GM12878 (cell line): ENCODE results near the gene SPHK2. TPM values are rescaled to one million over a fixed set of nuclear protein-coding genes. Genes with fewer than 3 reads are reported as not detected.

Experiments
- ATAC-seq: fragments of 200-7000 bp; cut with Tn5 transposase; 3 replicates; pipeline ENCODE4 v1.9.1; 2020; ENCODE audit warnings: mild to moderate bottlenecking, moderate library complexity
- BruUV-seq: library from RNA; stranded (reverse); fragments of 400-500 nt; replicated peaks from 2 replicates; lab custom pipeline; 2021; lab: Mats Ljungman, UMichigan
- CTCF ChIA-PET: fragments of 300-600 bp; sonication (Branson Sonifier 250); formaldehyde crosslinking; extraction: SDS; loops from one replicate; lab custom pipeline; 2021; ENCODE audit warnings: inconsistent platforms; lab: Yijun Ruan, JAX
- POLR2A ChIA-PET: fragments of 350-600 bp; formaldehyde crosslinking; extraction: SDS; loops from one replicate; lab custom pipeline; 2021; ENCODE audit warnings: inconsistent platforms; lab: Charles Lee
- RAD21 ChIA-PET: fragments of 300-600 bp; sonication (Branson Sonifier 250); formaldehyde crosslinking; loops from one replicate; lab custom pipeline; 2023; ENCODE audit warnings: antibody characterized with exemption; ENCODE audit not compliant: unreplicated experiment; lab: Charles Lee
- SMC1A ChIA-PET: fragments of 300-600 bp; sonication (Branson Sonifier 250); formaldehyde crosslinking; loops from one replicate; lab custom pipeline; 2023; ENCODE audit not compliant: unreplicated experiment, uncharacterized antibody; lab: Charles Lee
- DNase-seq: peaks from one replicate; pipeline ENCODE4 v3.0.0-alpha.2; 2011; ENCODE audit warnings: low read depth, low spot score
- FAIRE-seq: peaks from 3 replicates; lab custom pipeline; 2011; peaks lifted over from hg19 to GRCh38; lab: Jason Lieb, UNC
- H2AFZ ChIP-seq: 2 replicates; pipeline ENCODE4 v1.6.0; 2011; ENCODE audit warnings: low read depth, low read length, control low read depth; ENCODE audit not compliant: control insufficient read depth
- H3K27ac ChIP-seq: 2 replicates; pipeline ENCODE4 v1.5.1; 2011; ENCODE audit warnings: control low read depth; ENCODE audit not compliant: control insufficient read depth, insufficient read depth
- H3K27me3 ChIP-seq, 2 experiments: replicated peaks in 1 of 2; 2 replicates each; pipeline versions ENCODE4 v1.6.0 to v1.6.1; 2011; ENCODE audit warnings: low read length in 1 of 2; ENCODE audit not compliant: control insufficient read depth in 2 of 2, insufficient read depth in 2 of 2
- H3K36me3 ChIP-seq, 2 experiments: 2 replicates each; pipeline ENCODE4 v1.5.1; 2011; ENCODE audit warnings: low read length in 1 of 2; ENCODE audit not compliant: control insufficient read depth in 2 of 2, insufficient read depth in 2 of 2
- H3K4me1 ChIP-seq: 2 replicates; pipeline ENCODE4 v1.6.1; 2011; ENCODE audit warnings: mild to moderate bottlenecking, low read length, moderate library complexity, mixed read lengths; ENCODE audit not compliant: control insufficient read depth, insufficient read depth
- H3K4me2 ChIP-seq: 2 replicates; pipeline ENCODE4 v1.6.0; 2011; ENCODE audit warnings: control low read depth; ENCODE audit not compliant: control insufficient read depth, insufficient read depth
- H3K4me3 ChIP-seq: fragments of 200-600 bp; sonication (generic); 2 replicates; pipeline ENCODE4 v1.5.1; 2016
- H3K79me2 ChIP-seq: 2 replicates; pipeline ENCODE4 v1.6.0; 2011; ENCODE audit warnings: low read length; ENCODE audit not compliant: control insufficient read depth, insufficient read depth
- H3K9ac ChIP-seq: 2 replicates; pipeline ENCODE4 v1.8.0; 2011; ENCODE audit warnings: low read length, control low read depth, mixed read lengths; ENCODE audit not compliant: control insufficient read depth, insufficient read depth
- H3K9me3 ChIP-seq: replicated peaks from 3 replicates; pipeline ENCODE4 v1.5.1; 2011; ENCODE audit warnings: mild to moderate bottlenecking, low read length; ENCODE audit not compliant: control insufficient read depth, insufficient read depth
- H4K20me1 ChIP-seq: 2 replicates; pipeline ENCODE4 v1.6.0; 2011; ENCODE audit not compliant: control insufficient read depth, insufficient read depth
- BHLHE40 ChIP-seq, 2 experiments: fragments of 450-650 bp in 1 of 2; IDR thresholded peaks; 2 replicates each; pipeline ENCODE4 v1.6.1; 2011 to 2017; ENCODE audit warnings: low read depth in 2 of 2, borderline replicate concordance in 1 of 2, improper control_type of control experiment in 1 of 2, low read length in 1 of 2, mild to moderate bottlenecking in 1 of 2
- BRCA1 ChIP-seq: IDR thresholded peaks from 2 replicates; pipeline ENCODE4 v1.6.1; 2011; ENCODE audit warnings: low read depth, low read length, improper control_type of control experiment
- CEBPZ ChIP-seq: fragments of 150-350 bp; IDR thresholded peaks from 2 replicates; pipeline ENCODE4 v1.6.1; 2016; ENCODE audit warnings: low read depth, low read length
- GATAD2B ChIP-seq: fragments of 450-650 bp; conservative IDR thresholded peaks from 2 replicates; pipeline ENCODE4 v1.6.1; 2017; ENCODE audit warnings: low read depth, mild to moderate bottlenecking, moderate library complexity
- KAT2A ChIP-seq: conservative IDR thresholded peaks from 2 replicates; pipeline ENCODE4 v1.6.1; 2011; ENCODE audit warnings: low read depth, low read length; ENCODE audit not compliant: control insufficient read depth
- MEF2B ChIP-seq: fragments of 450-650 bp; IDR thresholded peaks from 2 replicates; pipeline ENCODE4 v1.6.1; 2018; ENCODE audit warnings: mild to moderate bottlenecking, moderate library complexity; ENCODE audit not compliant: partially characterized antibody, poor library complexity, severe bottlenecking
- RAD51 ChIP-seq: fragments of 450-650 bp; IDR thresholded peaks from 2 replicates; pipeline ENCODE4 v1.6.1; 2016; ENCODE audit warnings: moderate library complexity, mild to moderate bottlenecking, inconsistent platforms
- SIN3A ChIP-seq: IDR thresholded peaks from 2 replicates; pipeline ENCODE4 v1.6.1; 2012; ENCODE audit warnings: low read depth, low read length, improper control_type of control experiment
- SUZ12 ChIP-seq: fragments of 200-600 bp; sonication (generic); IDR thresholded peaks from one replicate; pipeline ENCODE4 v1.6.1; 2018; ENCODE audit warnings: antibody characterized with exemption, mild to moderate bottlenecking; ENCODE audit not compliant: unreplicated experiment
- TARDBP ChIP-seq: IDR thresholded peaks from 2 replicates; pipeline ENCODE4 v1.6.1; 2016; ENCODE audit warnings: borderline replicate concordance
- TCF3 ChIP-seq: IDR thresholded peaks from 2 replicates; pipeline ENCODE4 v1.6.1; 2012; ENCODE audit warnings: low read depth, mild to moderate bottlenecking, low read length, borderline replicate concordance; ENCODE audit not compliant: insufficient read depth
- TCF7 ChIP-seq: IDR thresholded peaks from 2 replicates; pipeline ENCODE4 v1.6.1; 2014; ENCODE audit warnings: antibody characterized with exemption, borderline replicate concordance
- ZBTB33 ChIP-seq: fragments of 450-650 bp; IDR thresholded peaks from 2 replicates; pipeline ENCODE4 v1.6.1; 2017; ENCODE audit warnings: mild to moderate bottlenecking
- ZNF274 ChIP-seq: IDR thresholded peaks from one replicate; pipeline ENCODE4 v1.8.0; 2011; ENCODE audit not compliant: insufficient read length, insufficient read depth
- WGBS: methylation state at CpG from one replicate; pipeline ENCODE4 v1.1.6; 2016; ENCODE audit warnings: low lambda C conversion rate; ENCODE audit not compliant: insufficient replicate concordance, insufficient coverage; ENCODE audit errors: missing lambda C conversion rate; 5-methylcytosine and 5-hydroxymethylcytosine counted together
- in situ Hi-C: fragments of 300-500 bp; cut with MboI; formaldehyde crosslinking; loops from 9 replicates; pipeline ENCODE4 v1.14.3; 2018; ENCODE audit warnings: mixed read lengths
- intact Hi-C: fragments of 100-400 bp; cut with micrococcal nuclease; formaldehyde crosslinking; loops from one replicate; pipeline ENCODE4 v1.14.2; 2022; ENCODE audit not compliant: unreplicated experiment
- polyA plus RNA-seq, 11 experiments: library from polyadenylated mRNA; depleted of rRNA in 4 of 11; unstranded in 6 of 11; stranded (reverse) in 5 of 11; fragments of >200 nt; fragmentation: Nextera tagmentation in 4 of 11; fragmentation: Illumina TruSeq in 1 of 11; extraction: Ambion mirVana in 4 of 11; extraction: Trizol in 1 of 11; gene quantifications; 1 replicate in 1 of 11; 2 replicates in 10 of 11; pipeline versions ENCODE4 v1.2.1 to v1.2.3, GENCODE V29; 2011 to 2016; ENCODE audit warnings: inconsistent platforms in 2 of 11, missing spikeins in 2 of 11, low read depth in 1 of 11
- total RNA-seq, 4 experiments: library from RNA; depleted of rRNA in 3 of 4; stranded (reverse); fragments of >200 nt in 3 of 4; fragmentation: Illumina TruSeq in 1 of 4; extraction: Trizol in 1 of 4; gene quantifications; 2 replicates each; pipeline versions ENCODE4 v1.2.1 to v1.2.3, GENCODE V29; 2013 to 2021

SPHK2 gene
- total and polyA plus RNA-seq, 10 of the 15 experiments (the other 5 are each of a cell fraction or from before 2014, with no cell fraction given) = 0.37 to 40.5 (median 11.2) TPM

DNA sequence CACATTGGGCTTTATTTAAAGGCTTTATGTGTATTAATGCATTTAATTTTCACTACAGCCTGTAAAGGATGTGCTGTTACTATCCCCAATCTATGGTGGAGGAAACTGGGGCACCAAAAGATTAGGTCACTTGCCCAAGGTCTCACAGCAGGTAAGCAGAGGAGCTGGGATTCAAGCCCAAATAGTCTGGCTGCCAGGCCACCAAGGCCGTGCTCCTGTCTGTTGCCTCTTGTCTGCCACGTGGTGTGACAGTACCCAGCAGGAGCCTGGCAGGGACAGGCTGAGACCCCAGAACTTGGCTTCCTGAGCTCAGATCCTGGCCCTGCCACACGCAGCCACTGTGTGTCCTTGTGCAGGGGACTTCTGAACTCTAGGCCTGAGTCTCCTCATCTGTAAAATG, 49.0 kb downstream of the SPHK2 start (continued):
- TF ChIP-seq SUZ12 (no peak), TCF7 (no peak), KAT2A (no peak), BHLHE40 (IDR thresholded peaks at IDR 0.05; ENCODE audit: borderline replicate concordance in 1 of 2, low read depth in 2 of 2, low read length in 1 of 2) (no peak), MEF2B (no peak), TCF3 (no peak), TARDBP (no peak), BRCA1 (no peak), GATAD2B (no peak), CEBPZ (no peak)
- TF ChIP-seq, all 136 proteins: peak for 0

DNA sequence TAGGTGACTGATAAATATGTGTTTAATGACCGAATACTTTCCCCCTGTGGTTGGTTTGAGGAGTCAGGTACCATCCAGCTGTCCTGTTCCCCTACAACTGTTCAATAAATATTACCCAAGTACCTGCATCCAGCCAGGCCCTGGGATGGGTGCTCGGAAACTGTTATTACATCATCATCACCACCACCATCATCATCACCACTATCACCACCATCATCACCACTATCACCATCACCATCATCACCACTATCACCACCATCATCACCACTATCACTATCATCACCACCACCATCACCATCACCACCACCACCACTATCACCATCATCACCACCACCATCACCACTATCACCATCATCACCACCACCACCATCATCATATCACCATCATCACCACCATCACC, 49.5 kb downstream of the SPHK2 start:
- ATAC-seq = no peak
- TF ChIP-seq ZNF274 (no peak), RAD51 (no peak), ZBTB33 (no peak), SIN3A (no peak)
- TF ChIP-seq, all 136 proteins: peak for 0
- H3K36me3 ChIP-seq = no peaks in the 10 kb centered on the region
- no peaks in the 10 kb centered on the region for H4K20me1 ChIP-seq
- no peak overlapping the region for H2AFZ ChIP-seq
- H3K9ac ChIP-seq = no peak overlapping the region
- DNase-seq (no peak), FAIRE-seq (no peak)
- intact Hi-C loops = no loop called here
- SMC1A ChIA-PET = no interaction called here
- CTCF ChIA-PET = no interaction called here
- no peak overlapping the region for H3K27ac ChIP-seq
- H3K4me2 ChIP-seq = no peak overlapping the region
- RAD21 ChIA-PET = no interaction called here
- H3K9me3 ChIP-seq = no peaks in the 10 kb centered on the region; the same call in 2 of the 3 replicates
- 37% methylated on average over 2 of the region's 2 CpGs for WGBS
- no peaks in the 10 kb centered on the region for H3K27me3 ChIP-seq
- in situ Hi-C loops = no loop called here
- BruUV-seq = no TSS peak
- H3K79me2 ChIP-seq = no peaks in the 10 kb centered on the region
- no peaks in the 10 kb centered on the region for H3K4me1 ChIP-seq
- POLR2A ChIA-PET = no interaction called here
- H3K4me3 ChIP-seq = no peak overlapping the region
